ENCODE measurements around the gene RGSL1. TPM values are rescaled to one million over a fixed set of nuclear protein-coding genes. Genes with fewer than 3 reads are reported as not detected.

RGSL1 gene
- total and polyA plus RNA-seq, 4 donors, result 0.07 to 0.50 (median 0.31) TPM; not detected in 1

- no peak overlapping the region for H3K4me3 ChIP-seq (ENCODE audit: low read depth in 1 of 3, low read length in 3 of 3)
- no peak for TF ChIP-seq GABPA (IDR thresholded peaks at IDR 0.05 in 1 of 2, conservative IDR thresholded peaks at IDR 0.05 in 1 of 2)
- TF ChIP-seq RXRA (IDR thresholded peaks at IDR 0.05), result no peak
- TF ChIP-seq HNF4A (conservative IDR thresholded peaks at IDR 0.05), result no peak
- TF ChIP-seq RAD21 (IDR thresholded peaks at IDR 0.05), result no peak
- no peak for TF ChIP-seq JUND (IDR thresholded peaks at IDR 0.05)
- no peak for TF ChIP-seq FOXA1 (IDR thresholded peaks at IDR 0.05)
- no peak for TF ChIP-seq SP1 (IDR thresholded peaks at IDR 0.05)
- TF ChIP-seq EGR1 (IDR thresholded peaks at IDR 0.05; ENCODE audit: low read depth in 2 of 2), result no peak
- no peak for TF ChIP-seq YY1 (IDR thresholded peaks at IDR 0.05)
- TF ChIP-seq MAX (IDR thresholded peaks at IDR 0.05), result no peak
- no peak for TF ChIP-seq TAF1 (conservative IDR thresholded peaks at IDR 0.05)
- TF ChIP-seq REST (IDR thresholded peaks at IDR 0.05), result no peak
- TF ChIP-seq NR2F2 (IDR thresholded peaks at IDR 0.05), result no peak
- TF ChIP-seq FOXA2 (IDR thresholded peaks at IDR 0.05), result no peak
- TF ChIP-seq ATF3 (IDR thresholded peaks at IDR 0.05), result no peak
- no peak for TF ChIP-seq ZBTB33 (IDR thresholded peaks at IDR 0.05)
- no peak overlapping the region for H3K27ac ChIP-seq (ENCODE audit: low read depth in 1 of 2, low read length in 2 of 2)
- H3K9me3 ChIP-seq (ENCODE audit: control insufficient read depth in 4 of 4, low read length in 3 of 4), result peaks cover 0 to 9% (median 3%) of the 10 kb centered on the region in 4 donors
- H3K4me1 ChIP-seq (ENCODE audit: control insufficient read depth in 4 of 4, insufficient read depth in 4 of 4, low read length in 3 of 4), result no peaks in the 10 kb centered on the region
- no peaks in the 10 kb centered on the region for H3K36me3 ChIP-seq (ENCODE audit: control insufficient read depth in 4 of 4, insufficient read depth in 3 of 4, low read depth in 1 of 4, low read length in 3 of 4)
- DNase-seq (ENCODE audit: low spot score), result no peak
- no peak overlapping the region for H3K9ac ChIP-seq (ENCODE audit: low read depth in 1 of 2, low read length in 2 of 2)
- peaks cover 0 to 2% (median 0%) of the 10 kb centered on the region in 4 donors for H3K27me3 ChIP-seq (ENCODE audit: control insufficient read depth in 4 of 4, insufficient read depth in 4 of 4, low read length in 3 of 4)
Measured at GRCh38 chr1:182478238-182478637, 28.3 kb downstream of the RGSL1 start.

GRCh38 chr1:182484067-182484466 lies 34.1 kb downstream of the RGSL1 start:
- H3K4me3 ChIP-seq (ENCODE audit: low read depth in 1 of 3, low read length in 3 of 3), result no peak overlapping the region
- no peaks in the 10 kb centered on the region for H3K27me3 ChIP-seq (ENCODE audit: control insufficient read depth in 4 of 4, insufficient read depth in 4 of 4, low read length in 3 of 4)
- H3K27ac ChIP-seq (ENCODE audit: low read depth in 1 of 2, low read length in 2 of 2), result no peak overlapping the region
- WGBS, result 97% methylated on average over 2 of the region's 2 CpGs
- TF ChIP-seq RAD21 (IDR thresholded peaks at IDR 0.05) (no peak), CTCF (IDR thresholded peaks at IDR 0.05; ENCODE audit: low read depth, low read length, missing input control) (no peak), ZBTB33 (IDR thresholded peaks at IDR 0.05) (no peak), RXRA (IDR thresholded peaks at IDR 0.05) (no peak)
- no peak for DNase-seq (ENCODE audit: low spot score)
- no peaks in the 10 kb centered on the region for H3K36me3 ChIP-seq (ENCODE audit: control insufficient read depth in 4 of 4, insufficient read depth in 3 of 4, low read depth in 1 of 4, low read length in 3 of 4)
- no peaks in the 10 kb centered on the region for H3K9me3 ChIP-seq (ENCODE audit: control insufficient read depth in 4 of 4, low read length in 3 of 4)
- no peaks in the 10 kb centered on the region for H3K4me1 ChIP-seq (ENCODE audit: control insufficient read depth in 4 of 4, insufficient read depth in 4 of 4, low read length in 3 of 4)
- no peak overlapping the region for H3K9ac ChIP-seq (ENCODE audit: low read depth in 1 of 2, low read length in 2 of 2)
